Stimulated activated CD4-positive, alpha-beta T cell treated with anti-CD3 and anti-CD28 coated beads, TNF-alpha, amount 100 ng/mL, for 1 hour (primary cell): Measurements from ENCODE around the gene SPDYE2.
"Not testable (repeated sequence)": the region's sequence is repeated elsewhere in the genome, so short reads cannot be mapped to it uniquely, and the experiment has no call there.

ENCODE experiments used
- DNase-seq, 3 donors: peaks; one replicate each; pipeline ENCODE4 v3.0.0-alpha.2; 2020; ENCODE audit warnings: low read depth in 3 of 3, low spot score in 1 of 3

The SPDYE2 gene

GRCh38 chr7:102602317-102602716 lies 51.3 kb downstream of the SPDYE2 start:
- DNase-seq, result not testable (repeated sequence)

GRCh38 chr7:102604431-102605145 lies 53.6 kb downstream of the SPDYE2 start:
- not testable (repeated sequence) for DNase-seq

GRCh38 chr7:102606848-102607247 lies 55.8 kb downstream of the SPDYE2 start:
- DNase-seq, result not testable (repeated sequence)

GRCh38 chr7:102609734-102610133 lies 58.7 kb downstream of the SPDYE2 start:
- DNase-seq, result not testable (repeated sequence)

GRCh38 chr7:102610441-102610840 lies 59.4 kb downstream of the SPDYE2 start:
- not testable (repeated sequence) for DNase-seq

GRCh38 chr7:102611013-102611674 lies 60.1 kb downstream of the SPDYE2 start:
- not testable (repeated sequence) for DNase-seq

GRCh38 chr7:102611675-102612325 lies 60.8 kb downstream of the SPDYE2 start:
- not testable (repeated sequence) for DNase-seq
